ENCODE results near the gene RHEX. TPM values are rescaled to one million over a fixed set of nuclear protein-coding genes. Genes with fewer than 3 reads are reported as not detected.

The RHEX gene
- total and polyA plus RNA-seq, 2 of the 13 experiments (the other 11 are each of a cell fraction or from before 2014, with no cell fraction given), result 1.4 to 2.7 TPM

DNA sequence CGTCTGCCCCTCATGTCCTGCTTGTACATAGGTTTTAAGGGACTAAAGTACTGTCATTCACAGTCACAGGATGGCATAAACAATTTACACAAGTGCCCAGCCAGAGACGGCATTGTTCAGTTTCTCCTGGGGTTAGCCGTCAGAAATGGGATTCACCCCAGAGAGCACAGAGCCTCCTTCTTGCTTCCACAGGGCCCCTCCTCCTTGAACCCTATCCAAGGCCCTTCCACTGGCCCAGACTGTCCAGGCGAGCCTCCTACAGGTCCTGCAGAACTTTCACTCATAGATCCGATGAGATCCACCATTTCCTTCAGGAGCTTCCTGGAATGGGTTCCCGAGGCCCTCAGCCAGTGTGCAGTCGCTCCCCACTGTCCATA is 54.2 kb downstream of the RHEX start (continued):
- TF ChIP-seq GLMP (CRISPR knock-in tag; IDR thresholded peaks at IDR 0.05; ENCODE audit: borderline replicate concordance), result no peak
- TF ChIP-seq MXD4 (CRISPR knock-in tag; IDR thresholded peaks at IDR 0.05), result no peak

DNA sequence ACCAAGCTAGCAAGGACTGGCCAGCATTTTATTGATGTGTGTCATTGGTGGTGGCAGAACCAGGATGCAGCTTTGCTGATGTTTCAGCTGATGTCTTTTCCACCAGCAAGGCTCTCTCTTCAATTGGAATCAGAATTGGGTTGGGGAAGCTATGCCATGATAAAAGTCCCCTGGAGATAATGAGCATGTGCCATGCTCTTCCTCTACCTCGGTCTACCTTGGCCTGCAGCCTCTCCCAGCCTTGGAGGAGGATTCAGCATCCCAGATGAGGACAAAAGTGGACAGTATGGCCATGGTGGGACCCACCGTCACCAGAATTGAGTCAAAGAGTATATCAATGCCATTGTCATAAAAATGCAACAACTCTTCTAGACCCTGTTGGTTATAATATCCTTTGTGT is 55.7 kb downstream of the RHEX start:
- Histone ChIP-seq H3K27me3 (ENCODE audit: control insufficient read depth in 1 of 2, insufficient read depth in 2 of 2, low read length in 2 of 2) (no peaks in the 10 kb centered on the region; a peak in 1 of 5 replicates), H2AFZ (ENCODE audit: low read length) (no peak overlapping the region), H3K79me2 (ENCODE audit: insufficient read depth, low read length) (no peaks in the 10 kb centered on the region), H3K4me2 (ENCODE audit: low read depth, low read length) (no peak overlapping the region), H3K27ac (ENCODE audit: extremely low read length, insufficient read depth, low read length) (no peak overlapping the region), H3K9me3 (ENCODE audit: low read length) (no peaks in the 10 kb centered on the region), H3K4me1 (ENCODE audit: insufficient read depth, low read length) (peaks cover 34% of the 10 kb centered on the region), H3K36me3 (replicated peaks in 1 of 2; ENCODE audit: control insufficient read depth in 1 of 2, insufficient read depth in 2 of 2, low read length in 2 of 2) (no peaks in the 10 kb centered on the region), H4K20me1 (ENCODE audit: insufficient read depth, low read length) (no peaks in the 10 kb centered on the region), H3K9ac (ENCODE audit: insufficient read depth, low read depth, low read length) (no peak overlapping the region), H3K4me3 (replicated peaks in 1 of 3; ENCODE audit: insufficient read depth in 1 of 3, low read depth in 2 of 3, low read length in 3 of 3) (no peak overlapping the region)
- WGBS (ENCODE audit: low lambda C conversion rate), result 29% methylated on average over 2 of the region's 2 CpGs
- no peak for ATAC-seq
- ChIA-PET CTCF (ENCODE audit: low intra/inter-chr PET ratio, low total read pairs) (interaction anchor here (5.0 kb wide), 1 partner anchor 78 kb away, joined by 105 read pairs; no protein-coding TSS in a partner anchor), POLR2A (no interaction called here)
- in situ Hi-C loops (cut with HindIII; ENCODE audit: extremely low pct_ligation_motif_present, low pct_unique_long_range_greater_than_20kb), result loop anchor here (5.0 to 10.0 kb wide), 4 partner anchors 81 to 314 kb away; no protein-coding TSS in a partner anchor
- intact Hi-C loops (cut with micrococcal nuclease; ENCODE audit: unreplicated experiment), result no loop called here
- TF ChIP-seq MIXL1 (CRISPR knock-in tag; IDR thresholded peaks at IDR 0.05), result no peak
- TF ChIP-seq ZFP36L1 (CRISPR knock-in tag; IDR thresholded peaks at IDR 0.05), result no peak
- TF ChIP-seq, protein P1, sequence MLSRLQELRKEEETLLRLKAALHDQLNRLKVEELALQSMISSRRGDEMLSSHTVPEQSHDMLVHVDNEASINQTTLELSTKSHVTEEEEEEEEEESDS (CRISPR knock-in tag; IDR thresholded peaks at IDR 0.05; ENCODE audit: borderline replicate concordance), result no peak
- TF ChIP-seq GATAD1 (CRISPR knock-in tag; IDR thresholded peaks at IDR 0.05), result no peak
- TF ChIP-seq RAD21 (CRISPR knock-in tag; IDR thresholded peaks at IDR 0.05), result no peak
- TF ChIP-seq PTBP1 (IDR thresholded peaks at IDR 0.05; ENCODE audit: low read depth, low read length, poor library complexity, severe bottlenecking), result no peak
- TF ChIP-seq ZNF501 (CRISPR knock-in tag; IDR thresholded peaks at IDR 0.05), result no peak
- no peak for TF ChIP-seq ZNF138 (CRISPR knock-in tag; IDR thresholded peaks at IDR 0.05; ENCODE audit: low read depth)
- TF ChIP-seq SRSF1 (optimal IDR thresholded peaks at IDR 0.05; ENCODE audit: low read depth, low read length), result no peak
- no peak for TF ChIP-seq NFE2L1 (CRISPR knock-in tag; IDR thresholded peaks at IDR 0.05; ENCODE audit: borderline replicate concordance)
- TF ChIP-seq ZNF317 (CRISPR knock-in tag; IDR thresholded peaks at IDR 0.05), result no peak
- no TSS peak for BruUV-seq (replicated peaks)
- DNase-seq (ENCODE audit: low spot score), result no peak
- no peak for FAIRE-seq

All from HepG2 (cell line).